Bronchial epithelial cell (primary cell): ENCODE data around the gene MMP27. TPM values are rescaled to one million over a fixed set of nuclear protein-coding genes. Genes with fewer than 3 reads are reported as not detected.
"Not testable (repeated sequence)": the region's sequence is repeated elsewhere in the genome, so short reads cannot be mapped to it uniquely, and the experiment has no call there.

Experiments used
- DNase-seq: peaks from one replicate; pipeline ENCODE4 v3.0.0-alpha.2; 2010; ENCODE audit warnings: low read depth
- FAIRE-seq: peaks from 2 replicates; lab custom pipeline; 2011; peaks lifted over from hg19 to GRCh38; lab: Jason Lieb, UNC
- H3K27me3 ChIP-seq: 2 replicates; pipeline ENCODE4 v1.5.1; 2011; ENCODE audit warnings: low read length; ENCODE audit not compliant: control insufficient read depth, insufficient read depth
- H3K36me3 ChIP-seq: 2 replicates; pipeline ENCODE4 v1.5.1; 2011; ENCODE audit warnings: low read length; ENCODE audit not compliant: control insufficient read depth, insufficient read depth
- H3K4me3 ChIP-seq: 2 replicates; pipeline ENCODE4 v1.5.1; 2011; ENCODE audit warnings: mild to moderate bottlenecking, low read depth, low read length, control low read depth
- total RNA-seq: library from RNA; depleted of rRNA; stranded (reverse); fragments of >200 nt; gene quantifications from 2 replicates; pipeline ENCODE4 v1.2.1, GENCODE V29; 2014
- TF ChIP-seq, protein P1 (sequence below): IDR thresholded peaks from 2 replicates; pipeline ENCODE4 v1.5.1; 2011; ENCODE audit warnings: mild to moderate bottlenecking, moderate library complexity, low read length, control low read depth, inconsistent platforms; ENCODE audit not compliant: insufficient read depth, severe bottlenecking

MMP27 gene, protein sequence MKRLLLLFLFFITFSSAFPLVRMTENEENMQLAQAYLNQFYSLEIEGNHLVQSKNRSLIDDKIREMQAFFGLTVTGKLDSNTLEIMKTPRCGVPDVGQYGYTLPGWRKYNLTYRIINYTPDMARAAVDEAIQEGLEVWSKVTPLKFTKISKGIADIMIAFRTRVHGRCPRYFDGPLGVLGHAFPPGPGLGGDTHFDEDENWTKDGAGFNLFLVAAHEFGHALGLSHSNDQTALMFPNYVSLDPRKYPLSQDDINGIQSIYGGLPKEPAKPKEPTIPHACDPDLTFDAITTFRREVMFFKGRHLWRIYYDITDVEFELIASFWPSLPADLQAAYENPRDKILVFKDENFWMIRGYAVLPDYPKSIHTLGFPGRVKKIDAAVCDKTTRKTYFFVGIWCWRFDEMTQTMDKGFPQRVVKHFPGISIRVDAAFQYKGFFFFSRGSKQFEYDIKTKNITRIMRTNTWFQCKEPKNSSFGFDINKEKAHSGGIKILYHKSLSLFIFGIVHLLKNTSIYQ
- not detected in 2 replicates for total RNA-seq

DNA sequence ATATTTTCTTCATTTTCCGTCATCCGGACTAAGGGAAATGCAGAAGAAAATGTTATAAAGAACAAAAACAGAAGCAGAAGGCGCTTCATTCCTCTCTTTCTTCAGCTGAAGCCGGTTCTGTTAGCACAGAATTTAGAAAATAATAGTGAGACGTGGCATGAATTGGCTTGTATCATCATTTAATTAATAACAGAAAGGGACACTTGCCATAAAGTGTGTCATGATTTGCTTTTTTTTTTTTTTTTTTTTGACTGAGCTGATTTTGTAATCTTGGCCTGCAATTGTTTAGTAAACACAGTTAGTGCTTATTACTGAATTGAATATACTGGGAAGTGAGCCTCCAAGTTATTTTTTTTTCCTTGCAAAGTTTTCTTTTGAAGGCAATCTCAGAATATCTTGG lies at the start of gene MMP27:
Gene MMP27, minus strand, starts transcription at position 144 of the 400 bp plus-strand sequence. Its CDS starts 55 bp downstream, at position 89.
- TF ChIP-seq, protein P1, sequence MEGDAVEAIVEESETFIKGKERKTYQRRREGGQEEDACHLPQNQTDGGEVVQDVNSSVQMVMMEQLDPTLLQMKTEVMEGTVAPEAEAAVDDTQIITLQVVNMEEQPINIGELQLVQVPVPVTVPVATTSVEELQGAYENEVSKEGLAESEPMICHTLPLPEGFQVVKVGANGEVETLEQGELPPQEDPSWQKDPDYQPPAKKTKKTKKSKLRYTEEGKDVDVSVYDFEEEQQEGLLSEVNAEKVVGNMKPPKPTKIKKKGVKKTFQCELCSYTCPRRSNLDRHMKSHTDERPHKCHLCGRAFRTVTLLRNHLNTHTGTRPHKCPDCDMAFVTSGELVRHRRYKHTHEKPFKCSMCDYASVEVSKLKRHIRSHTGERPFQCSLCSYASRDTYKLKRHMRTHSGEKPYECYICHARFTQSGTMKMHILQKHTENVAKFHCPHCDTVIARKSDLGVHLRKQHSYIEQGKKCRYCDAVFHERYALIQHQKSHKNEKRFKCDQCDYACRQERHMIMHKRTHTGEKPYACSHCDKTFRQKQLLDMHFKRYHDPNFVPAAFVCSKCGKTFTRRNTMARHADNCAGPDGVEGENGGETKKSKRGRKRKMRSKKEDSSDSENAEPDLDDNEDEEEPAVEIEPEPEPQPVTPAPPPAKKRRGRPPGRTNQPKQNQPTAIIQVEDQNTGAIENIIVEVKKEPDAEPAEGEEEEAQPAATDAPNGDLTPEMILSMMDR = no peak
- no peaks in the 10 kb centered on the region for H3K27me3 ChIP-seq
- FAIRE-seq (no peak), DNase-seq (no peak)
- no peaks in the 10 kb centered on the region for H3K36me3 ChIP-seq
- H3K4me3 ChIP-seq = no peak within 1 kb of the TSS

DNA sequence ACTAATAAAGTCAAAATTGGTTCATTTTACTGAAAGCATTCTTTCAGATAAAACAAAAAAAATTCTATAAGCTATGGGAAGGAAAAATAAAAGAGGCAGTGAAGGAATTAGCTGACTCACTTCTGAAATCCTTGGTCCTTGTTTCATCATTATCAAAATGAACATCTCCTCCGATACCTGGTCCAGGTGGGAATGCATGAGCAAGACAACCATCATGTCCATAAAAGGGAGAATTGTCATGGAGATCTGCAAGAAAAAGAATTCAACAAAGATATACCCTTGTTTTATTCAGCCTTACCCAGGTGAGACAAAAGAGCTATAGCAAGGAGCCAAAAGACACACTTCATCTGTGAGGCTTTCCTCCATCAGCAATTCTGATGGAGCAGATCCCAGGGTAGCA lies 47.7 kb upstream of the MMP27 start:
- DNase-seq (no peak), FAIRE-seq (no peak)
- H3K27me3 ChIP-seq = no peaks in the 10 kb centered on the region
- H3K4me3 ChIP-seq = no peak overlapping the region
- TF ChIP-seq, protein P1 = no peak
- no peaks in the 10 kb centered on the region for H3K36me3 ChIP-seq

DNA sequence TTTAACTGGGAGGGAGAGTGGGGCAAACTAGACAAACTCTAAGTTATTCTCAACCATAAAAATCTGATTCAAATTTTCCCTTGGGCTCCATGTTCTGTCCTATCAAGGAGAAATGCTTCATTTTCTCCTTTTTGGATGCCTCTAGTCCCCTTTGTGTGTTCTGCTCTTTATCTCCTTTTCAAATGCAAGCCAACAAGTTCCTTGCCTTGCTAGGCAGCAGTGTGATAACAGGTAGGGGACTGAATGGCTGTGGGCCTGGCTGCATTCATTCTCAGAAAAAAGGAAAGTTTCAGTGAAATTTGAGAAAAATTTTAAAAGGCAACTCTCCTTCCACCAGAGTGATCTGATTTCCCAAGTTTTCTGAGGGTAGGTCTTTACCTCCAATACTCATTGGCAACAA lies 46.1 kb upstream of the MMP27 start:
- FAIRE-seq (no peak), DNase-seq (no peak)
- no peak overlapping the region for H3K4me3 ChIP-seq
- H3K36me3 ChIP-seq = no peaks in the 10 kb centered on the region
- TF ChIP-seq, protein P1 = no peak
- no peaks in the 10 kb centered on the region for H3K27me3 ChIP-seq

DNA sequence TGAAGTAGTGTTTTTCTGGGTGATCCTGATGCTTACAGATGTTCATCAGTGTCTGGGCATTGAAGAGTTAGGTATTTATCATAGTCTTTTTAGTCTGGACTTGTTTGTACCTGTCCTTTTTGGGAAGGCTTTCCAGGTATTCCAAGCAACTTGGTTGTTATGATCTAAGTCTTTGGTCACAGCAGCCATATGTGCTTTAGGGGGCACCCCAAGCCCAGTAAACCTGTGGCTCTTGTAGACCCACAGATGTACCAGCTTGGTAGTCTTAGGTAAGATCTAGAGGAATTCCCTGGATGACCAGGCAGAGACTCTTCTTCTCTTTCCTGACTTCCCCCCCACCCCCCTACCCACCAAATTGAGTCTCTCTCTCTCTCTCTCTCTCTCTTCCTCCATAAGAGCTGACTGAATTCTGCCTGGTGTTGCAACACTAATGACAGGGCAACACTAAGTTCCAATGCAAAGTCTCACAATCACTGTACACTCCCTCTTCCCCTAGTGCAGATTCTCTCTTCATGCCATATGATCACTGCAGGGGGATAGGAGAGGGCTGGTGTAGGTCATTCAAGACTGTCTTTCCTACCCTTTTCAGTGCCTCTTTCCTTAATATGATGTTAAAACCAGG lies 43.6 kb upstream of the MMP27 start:
- FAIRE-seq (no peak), DNase-seq (peak; percentile 75)
- TF ChIP-seq, protein P1 = no peak
- Histone ChIP-seq H3K4me3 (no peak overlapping the region), H3K27me3 (no peaks in the 10 kb centered on the region), H3K36me3 (no peaks in the 10 kb centered on the region)

DNA sequence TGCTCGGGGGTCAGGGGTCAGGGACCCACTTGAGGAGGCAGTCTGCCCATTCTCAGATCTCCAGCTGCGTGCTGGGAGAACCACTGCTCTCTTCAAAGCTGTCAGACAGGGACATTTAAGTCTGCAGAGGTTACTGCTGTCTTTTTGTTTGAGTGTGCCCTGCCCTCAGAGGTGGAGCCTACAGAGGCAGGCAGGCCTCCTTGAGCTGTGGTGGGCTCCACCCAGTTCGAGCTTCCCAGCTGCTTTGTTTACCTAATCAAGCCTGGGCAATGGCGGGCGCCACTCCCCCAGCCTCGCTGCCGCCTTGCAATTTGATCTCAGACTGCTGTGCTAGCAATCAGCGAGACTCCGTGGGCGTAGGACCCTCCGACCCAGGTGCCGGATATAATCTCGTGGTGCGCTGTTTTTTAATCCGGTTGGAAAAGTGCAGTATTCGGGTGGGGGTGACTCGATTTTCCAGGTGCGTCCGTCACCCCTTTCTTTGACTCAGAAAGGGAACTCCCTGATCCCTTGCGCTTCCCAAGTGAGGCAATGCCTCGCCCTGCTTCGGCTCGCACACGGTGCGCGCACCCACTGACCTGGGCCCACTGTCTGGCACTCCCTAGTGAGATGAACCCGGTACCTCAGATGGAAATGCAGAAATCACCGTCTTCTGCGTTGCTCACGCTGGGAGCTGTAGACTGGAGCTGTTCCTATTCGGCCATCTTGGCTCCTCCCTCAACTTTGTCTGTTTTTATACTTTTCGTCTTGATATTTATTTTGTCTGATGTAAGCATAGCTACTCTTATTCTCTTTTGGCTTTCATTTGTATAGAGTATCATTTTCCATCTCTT lies 41.4 kb upstream of the MMP27 start:
- FAIRE-seq, H3K36me3 ChIP-seq, H3K27me3 ChIP-seq, H3K4me3 ChIP-seq, DNase-seq: not testable (repeated sequence)
